Adrenal gland (tissue), 5 donors: ENCODE results near the gene LCN15.

Experiments used
- CTCF ChIP-seq, 6 experiments: fragments of 450-650 bp in 4 of 6; fragments of 200-600 bp in 2 of 6; sonication (generic) in 1 of 6; IDR thresholded peaks; 1 replicate in 5 of 6; 2 replicates in 1 of 6; pipeline versions ENCODE4 v1.5.1 to v1.8.0; 2016 to 2021; ENCODE audit warnings: antibody characterized with exemption in 6 of 6, mild to moderate bottlenecking in 2 of 6, moderate library complexity in 1 of 6
- POLR2A ChIP-seq, 2 donors: fragments of 450-650 bp; IDR thresholded peaks; one replicate each; pipeline ENCODE4 v1.6.1; 2017; ENCODE audit warnings: antibody characterized with exemption in 2 of 2, mild to moderate bottlenecking in 2 of 2, moderate library complexity in 1 of 2
- donor health status: DM: no; HTN: no; CAD: no.

- TF ChIP-seq POLR2A (IDR thresholded peaks at IDR 0.05) (no peak), CTCF (IDR thresholded peaks at IDR 0.05) (peak; percentile 72 to 94 (median 88))
Measured at GRCh38 chr9:136787690-136788400, 23.5 kb upstream of the LCN15 start.
